A549 (cell line): ENCODE data around the gene ATXN2. TPM values are rescaled to one million over a fixed set of nuclear protein-coding genes. Genes with fewer than 3 reads are reported as not detected.

Source experiments
- ATAC-seq, 2 experiments: fragments of 200-7000 bp in 1 of 2; fragments of >200 bp in 1 of 2; cut with Nextera tagmentation in 1 of 2; cut with Tn5 transposase in 1 of 2; 3 replicates each; pipeline versions ENCODE4 v1.8.0 to v1.9.1; 2018 to 2020; ENCODE audit warnings: mild to moderate bottlenecking in 1 of 2, moderate library complexity in 1 of 2
- CTCF ChIA-PET: fragments of 300-600 bp; sonication (Branson Sonifier 250); formaldehyde crosslinking; extraction: SDS; loops from one replicate; lab custom pipeline; 2021; ENCODE audit warnings: antibody characterized with exemption, inconsistent platforms; lab: Yijun Ruan, JAX
- POLR2A ChIA-PET: fragments of 350-600 bp; formaldehyde crosslinking; extraction: SDS; loops from one replicate; lab custom pipeline; 2021; ENCODE audit warnings: antibody characterized with exemption, inconsistent platforms; lab: Yijun Ruan, JAX
- DNase-seq, 2 experiments: peaks; one replicate each; pipeline versions ENCODE4 v3.0.0 to v3.0.0-alpha.2; 2011 to 2016; ENCODE audit warnings: low read depth in 1 of 2, low spot score in 1 of 2
- FAIRE-seq: peaks from 2 replicates; lab custom pipeline; 2011; peaks lifted over from hg19 to GRCh38; lab: Jason Lieb, UNC
- H3K27ac ChIP-seq, 2 experiments: fragments of >200 bp; sonication (Bioruptor Twin); formaldehyde crosslinking; 3 replicates each; pipeline ENCODE4 v1.5.1; 2016 to 2017
- H3K4me1 ChIP-seq: fragments of >200 bp; sonication (Bioruptor Twin); formaldehyde crosslinking; 3 replicates; pipeline ENCODE4 v1.6.1; 2016
- H3K4me2 ChIP-seq: fragments of >200 bp; sonication (Bioruptor Twin); formaldehyde crosslinking; 3 replicates; pipeline ENCODE4 v1.6.1; 2016
- H3K4me3 ChIP-seq: fragments of >200 bp; sonication (Bioruptor Twin); formaldehyde crosslinking; 3 replicates; pipeline ENCODE4 v1.5.1; 2016
- H3K9me3 ChIP-seq: fragments of >200 bp; sonication (Bioruptor Twin); formaldehyde crosslinking; 3 replicates; pipeline ENCODE4 v1.6.1; 2016
- ATOH8 ChIP-seq: fragments of 250-450 bp; sonication (Bioruptor Pico); IDR thresholded peaks from 2 replicates; pipeline ENCODE4 v1.5.0; 2020; ENCODE audit warnings: low read depth, mild to moderate bottlenecking, moderate library complexity
- CEBPB ChIP-seq, 2 experiments: fragments of >200 bp in 1 of 2; sonication (Bioruptor Twin) in 1 of 2; formaldehyde crosslinking in 1 of 2; IDR thresholded peaks; 2 replicates each; pipeline ENCODE4 v1.6.1; 2012 to 2016
- CHD4 ChIP-seq: fragments of 200-600 bp; sonication (generic); IDR thresholded peaks from 2 replicates; pipeline ENCODE4 v1.6.1; 2016; ENCODE audit warnings: antibody characterized with exemption, mild to moderate bottlenecking, borderline replicate concordance
- EHF ChIP-seq: fragments of 250-450 bp; sonication (Bioruptor Pico); IDR thresholded peaks from 2 replicates; pipeline ENCODE4 v1.5.0; 2020; ENCODE audit warnings: mild to moderate bottlenecking
- ELK1 ChIP-seq: fragments of 150-350 bp; IDR thresholded peaks from 2 replicates; pipeline ENCODE4 v1.6.1; 2014; ENCODE audit warnings: low read depth, mild to moderate bottlenecking, low read length
- FOSL2 ChIP-seq, 2 experiments: fragments of 450-650 bp in 1 of 2; fragments of >200 bp in 1 of 2; sonication (Bioruptor Twin) in 1 of 2; formaldehyde crosslinking; IDR thresholded peaks; 2 replicates each; pipeline versions ENCODE4 v1.5.0 to v1.6.1; 2016 to 2020; ENCODE audit warnings: mild to moderate bottlenecking in 1 of 2, moderate library complexity in 1 of 2
- FOXS1 ChIP-seq: fragments of 250-450 bp; sonication (Bioruptor Pico); IDR thresholded peaks from 2 replicates; pipeline ENCODE4 v1.5.0; 2020; ENCODE audit warnings: mild to moderate bottlenecking, moderate library complexity
- GATA3 ChIP-seq: IDR thresholded peaks from 2 replicates; pipeline ENCODE4 v1.6.1; 2012; ENCODE audit warnings: borderline replicate concordance
- HEYL ChIP-seq: fragments of 250-450 bp; sonication (Bioruptor Pico); IDR thresholded peaks from 2 replicates; pipeline ENCODE4 v1.8.0; 2021; ENCODE audit warnings: mild to moderate bottlenecking, moderate library complexity
- JUN ChIP-seq, 2 experiments: fragments of >200 bp; sonication (Bioruptor Twin); formaldehyde crosslinking; IDR thresholded peaks; 2 replicates in 1 of 2; 3 replicates in 1 of 2; pipeline ENCODE4 v1.6.1; 2016 to 2017
- JUNB ChIP-seq: fragments of >200 bp; sonication (Bioruptor Twin); formaldehyde crosslinking; IDR thresholded peaks from 2 replicates; pipeline ENCODE4 v1.6.1; 2016
- KDM5A ChIP-seq: fragments of 200-600 bp; sonication (generic); IDR thresholded peaks from 2 replicates; pipeline ENCODE4 v1.6.1; 2016; ENCODE audit warnings: antibody characterized with exemption, mild to moderate bottlenecking
- MAZ ChIP-seq: fragments of 150-350 bp; IDR thresholded peaks from 2 replicates; pipeline ENCODE4 v1.6.1; 2014; ENCODE audit warnings: antibody characterized with exemption, low read depth, low read length, borderline replicate concordance
- NPAS2 ChIP-seq: fragments of 250-450 bp; sonication (Bioruptor Pico); IDR thresholded peaks from 2 replicates; pipeline ENCODE4 v1.8.0; 2022; ENCODE audit warnings: mild to moderate bottlenecking, moderate library complexity, borderline replicate concordance
- NR3C1 ChIP-seq: fragments of >200 bp; sonication (Bioruptor Twin); formaldehyde crosslinking; IDR thresholded peaks from 3 replicates; pipeline ENCODE4 v1.6.1; 2017
- PHF8 ChIP-seq: fragments of 200-600 bp; sonication (generic); IDR thresholded peaks from 2 replicates; pipeline ENCODE4 v1.6.1; 2016; ENCODE audit warnings: low read depth, mild to moderate bottlenecking, antibody characterized with exemption, moderate library complexity, borderline replicate concordance
- RCOR1 ChIP-seq: fragments of 150-350 bp; IDR thresholded peaks from 2 replicates; pipeline ENCODE4 v1.6.1; 2014; ENCODE audit warnings: antibody characterized with exemption, low read length, low read depth
- WGBS: methylation state at CpG from one replicate; pipeline ENCODE4 v1.1.6; 2017; ENCODE audit errors: missing lambda C conversion rate; 5-methylcytosine and 5-hydroxymethylcytosine counted together
- polyA plus RNA-seq, 4 experiments: library from polyadenylated mRNA; depleted of rRNA in 3 of 4; stranded (reverse); fragments of >200 nt; fragmentation: RNase III in 1 of 4; extraction: RNeasy Plus Mini Kit Qiagen cat#74134 plus additional on column Dnase treatment in 1 of 4; gene quantifications; 2 replicates in 3 of 4; 3 replicates in 1 of 4; pipeline ENCODE4 v1.2.3, GENCODE V29; 2011 to 2017
- TF ChIP-seq, protein P1 (sequence below): IDR thresholded peaks from 2 replicates; pipeline ENCODE4 v1.6.1; 2012; ENCODE audit warnings: low read depth, borderline replicate concordance
- TF ChIP-seq, protein P2 (sequence below): fragments of >200 bp; sonication (Bioruptor Twin); formaldehyde crosslinking; IDR thresholded peaks from 3 replicates; pipeline ENCODE4 v1.5.1; 2016

Gene ATXN2
- polyA plus RNA-seq, 2 of the 4 experiments (the other 2 are of a cell fraction), result 24.8 to 30.6 TPM

DNA sequence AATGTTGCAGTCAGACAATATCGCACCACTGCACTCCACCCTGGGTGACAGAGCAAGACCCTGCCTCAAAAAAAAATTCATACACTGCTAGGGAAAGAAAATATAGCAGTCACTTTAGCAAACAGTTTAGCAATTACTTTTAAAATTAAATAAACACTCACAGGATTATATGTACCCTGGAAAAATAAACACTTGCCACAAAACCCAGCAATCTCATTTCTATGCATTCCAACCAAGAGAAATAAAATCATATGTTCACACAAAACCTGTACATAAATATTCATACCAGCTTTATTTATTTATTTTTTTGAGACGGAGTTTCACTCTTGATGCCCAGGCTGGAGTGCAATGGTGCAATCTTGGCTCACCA lies 20.2 kb downstream of the ATXN2 start:
- no peak for TF ChIP-seq RCOR1
- TF ChIP-seq CHD4, result no peak
- TF ChIP-seq KDM5A, result no peak
- no peak for TF ChIP-seq ATOH8 (CRISPR knock-in tag)
- TF ChIP-seq ELK1, result no peak
- TF ChIP-seq, protein P1, sequence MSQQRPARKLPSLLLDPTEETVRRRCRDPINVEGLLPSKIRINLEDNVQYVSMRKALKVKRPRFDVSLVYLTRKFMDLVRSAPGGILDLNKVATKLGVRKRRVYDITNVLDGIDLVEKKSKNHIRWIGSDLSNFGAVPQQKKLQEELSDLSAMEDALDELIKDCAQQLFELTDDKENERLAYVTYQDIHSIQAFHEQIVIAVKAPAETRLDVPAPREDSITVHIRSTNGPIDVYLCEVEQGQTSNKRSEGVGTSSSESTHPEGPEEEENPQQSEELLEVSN, result no peak
- no peak for TF ChIP-seq PHF8
- TF ChIP-seq MAZ, result no peak
- no peak for TF ChIP-seq FOXS1 (CRISPR knock-in tag)
- TF ChIP-seq HEYL (CRISPR knock-in tag), result no peak
- no peak for TF ChIP-seq FOSL2 (IDR thresholded peaks at IDR 0.05)
- TF ChIP-seq FOSL2 (CRISPR knock-in tag; IDR thresholded peaks at IDR 0.05), result no peak
- no peak for TF ChIP-seq NR3C1
- TF ChIP-seq, all 56 proteins: peak for 0
- CTCF ChIA-PET, result interaction anchor here (0.6 to 1.9 kb wide), 2 partner anchors 8 to 107 kb away, joined by 3 to 5 read pairs; partner anchors contain the start of gene BRAP
- no peak for FAIRE-seq
- WGBS, result 62% methylated on average over 2 of the region's 2 CpGs
- no peak for ATAC-seq
- Histone ChIP-seq H3K4me1 (peaks cover 32% of the 10 kb centered on the region), H3K4me2 (peak overlapping the region; percentile 68), H3K4me3 (no peak overlapping the region), H3K9me3 (no peaks in the 10 kb centered on the region), H3K27ac (peak overlapping the region; percentile 47 to 79)
- POLR2A ChIA-PET, result no interaction called here
- DNase-seq, result no peak

DNA sequence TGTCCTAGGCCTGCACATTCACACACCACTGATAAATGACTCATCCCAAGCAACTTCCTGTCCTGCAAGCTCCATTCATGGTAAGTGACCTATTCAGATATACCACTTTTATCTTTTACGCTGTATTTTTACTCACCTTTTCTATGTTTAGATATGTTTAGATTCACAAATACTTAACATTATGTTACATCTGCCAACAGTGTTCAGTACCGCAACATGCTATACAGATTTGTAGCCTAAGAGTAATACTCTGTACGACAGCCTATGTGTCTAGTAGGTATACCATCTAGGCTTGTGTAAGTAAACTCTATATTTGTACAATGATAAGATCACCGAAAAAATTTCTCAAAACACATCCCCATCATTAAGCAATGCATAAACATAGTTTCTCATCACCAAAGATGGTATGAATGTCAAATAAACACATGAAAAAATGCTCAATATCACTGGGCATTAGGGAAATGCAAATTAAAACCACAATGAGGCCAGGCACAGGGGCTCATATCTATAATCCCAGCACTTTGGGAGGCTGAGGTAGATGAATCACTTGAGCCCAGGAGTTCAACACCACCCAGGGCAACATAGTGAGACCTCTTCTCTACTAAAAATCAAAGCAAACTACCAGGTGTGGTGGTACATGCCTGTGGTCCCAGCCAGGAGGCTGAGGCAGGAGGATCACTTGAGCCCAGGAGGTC lies 20.7 kb downstream of the ATXN2 start:
- H3K4me1 ChIP-seq, result peaks cover 30% of the 10 kb centered on the region
- ATAC-seq, result peak; percentile 92 to 95
- FAIRE-seq, result no peak

More for the DNA sequence above, 20.7 kb downstream of the ATXN2 start:
- peak; percentile 64 to 78 for DNase-seq
- TF ChIP-seq NPAS2 (CRISPR knock-in tag), result no peak
- TF ChIP-seq EHF (CRISPR knock-in tag), result no peak
- no peak for TF ChIP-seq KDM5A
- 0 out of 5 replicates have a peak, but pooled peaks of 1 of the 2 experiments have one; percentile 25 for TF ChIP-seq JUN (IDR thresholded peaks at IDR 0.05)
- TF ChIP-seq, protein P2, sequence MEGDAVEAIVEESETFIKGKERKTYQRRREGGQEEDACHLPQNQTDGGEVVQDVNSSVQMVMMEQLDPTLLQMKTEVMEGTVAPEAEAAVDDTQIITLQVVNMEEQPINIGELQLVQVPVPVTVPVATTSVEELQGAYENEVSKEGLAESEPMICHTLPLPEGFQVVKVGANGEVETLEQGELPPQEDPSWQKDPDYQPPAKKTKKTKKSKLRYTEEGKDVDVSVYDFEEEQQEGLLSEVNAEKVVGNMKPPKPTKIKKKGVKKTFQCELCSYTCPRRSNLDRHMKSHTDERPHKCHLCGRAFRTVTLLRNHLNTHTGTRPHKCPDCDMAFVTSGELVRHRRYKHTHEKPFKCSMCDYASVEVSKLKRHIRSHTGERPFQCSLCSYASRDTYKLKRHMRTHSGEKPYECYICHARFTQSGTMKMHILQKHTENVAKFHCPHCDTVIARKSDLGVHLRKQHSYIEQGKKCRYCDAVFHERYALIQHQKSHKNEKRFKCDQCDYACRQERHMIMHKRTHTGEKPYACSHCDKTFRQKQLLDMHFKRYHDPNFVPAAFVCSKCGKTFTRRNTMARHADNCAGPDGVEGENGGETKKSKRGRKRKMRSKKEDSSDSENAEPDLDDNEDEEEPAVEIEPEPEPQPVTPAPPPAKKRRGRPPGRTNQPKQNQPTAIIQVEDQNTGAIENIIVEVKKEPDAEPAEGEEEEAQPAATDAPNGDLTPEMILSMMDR, result no peak
- TF ChIP-seq NR3C1, result no peak
- TF ChIP-seq FOSL2 (IDR thresholded peaks at IDR 0.05), result peak; percentile 55
- peak; percentile 92 for TF ChIP-seq FOSL2 (CRISPR knock-in tag; IDR thresholded peaks at IDR 0.05)
- TF ChIP-seq JUNB, result peak; percentile 48; the same call in 1 of the 2 replicates
- peak; percentile 30 to 86; a peak in 3 of 4 replicates for TF ChIP-seq CEBPB (IDR thresholded peaks at IDR 0.05)
- TF ChIP-seq GATA3, result peak; percentile 87
- H3K27ac ChIP-seq, result peak overlapping the region; percentile 47 to 79
- WGBS, result 24% methylated on average over 4 of the region's 4 CpGs
- no peak overlapping the region for H3K4me3 ChIP-seq
- peak overlapping the region; percentile 68 for H3K4me2 ChIP-seq
- CTCF ChIA-PET, result no interaction called here
- no peaks in the 10 kb centered on the region for H3K9me3 ChIP-seq
- POLR2A ChIA-PET, result no interaction called here
